ENCODE data around the gene OR6C74. TPM values are rescaled to one million over a fixed set of nuclear protein-coding genes. Genes with fewer than 3 reads are reported as not detected.

Gene OR6C74
- total and polyA plus RNA-seq, 10 of the 15 experiments (the other 5 are each of a cell fraction or from before 2014, with no cell fraction given) = not detected

DNA sequence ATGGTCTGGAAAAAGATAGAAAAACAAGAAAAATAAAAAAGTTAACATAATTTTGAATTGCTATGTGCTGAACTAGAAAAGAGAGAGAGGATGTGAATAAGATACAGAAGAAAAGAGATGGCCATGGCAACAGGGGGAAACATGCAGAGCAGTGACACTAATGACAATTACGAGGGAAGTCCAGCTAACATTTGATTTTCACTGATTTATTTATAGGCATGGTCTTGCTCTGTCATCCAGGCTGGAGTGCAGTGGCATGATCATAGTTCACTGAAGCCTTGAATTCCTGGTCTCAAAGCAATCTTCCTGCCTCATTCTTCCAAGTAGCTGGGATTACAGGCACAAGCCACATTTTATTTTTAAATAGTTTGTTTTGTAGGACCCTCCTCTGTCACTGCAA lies 1.8 kb downstream of the OR6C74 start:
- Histone ChIP-seq H4K20me1 (ENCODE audit: control insufficient read depth, insufficient read depth) (no peaks in the 10 kb centered on the region), H3K9me3 (replicated peaks; ENCODE audit: control insufficient read depth, insufficient read depth, low read length) (no peaks in the 10 kb centered on the region), H3K4me2 (ENCODE audit: control insufficient read depth, insufficient read depth) (no peak overlapping the region), H3K4me3 (no peak overlapping the region), H3K4me1 (ENCODE audit: control insufficient read depth, insufficient read depth, low read length) (no peaks in the 10 kb centered on the region), H2AFZ (ENCODE audit: control insufficient read depth, low read depth, low read length) (no peak overlapping the region), H3K36me3 (ENCODE audit: control insufficient read depth in 2 of 2, insufficient read depth in 2 of 2, low read length in 1 of 2) (no peaks in the 10 kb centered on the region), H3K79me2 (ENCODE audit: control insufficient read depth, insufficient read depth, low read length) (no peaks in the 10 kb centered on the region), H3K9ac (ENCODE audit: control insufficient read depth, insufficient read depth, low read length) (no peak overlapping the region), H3K27ac (ENCODE audit: control insufficient read depth, insufficient read depth) (no peak overlapping the region), H3K27me3 (replicated peaks in 1 of 2; ENCODE audit: control insufficient read depth in 2 of 2, insufficient read depth in 2 of 2, low read length in 1 of 2) (no peaks in the 10 kb centered on the region)
- FAIRE-seq (no peak), DNase-seq (ENCODE audit: low read depth, low spot score) (no peak), ATAC-seq (no peak)
- WGBS (ENCODE audit: insufficient coverage, insufficient replicate concordance, low lambda C conversion rate, missing lambda C conversion rate) = 0% methylated on average over 1 of the region's 1 CpG
- SMC1A ChIA-PET (ENCODE audit: uncharacterized antibody, unreplicated experiment) = no interaction called here
- CTCF ChIA-PET = interaction anchor here (0.7 kb wide), 1 partner anchor 63 kb away, joined by 3 read pairs; no protein-coding TSS in a partner anchor
- POLR2A ChIA-PET = no interaction called here
- BruUV-seq (replicated peaks) = no TSS peak
- intact Hi-C loops (cut with micrococcal nuclease; ENCODE audit: unreplicated experiment) (no loop called here), in situ Hi-C loops (cut with MboI) (no loop called here)
- RAD21 ChIA-PET (ENCODE audit: unreplicated experiment) = no interaction called here
- TF ChIP-seq SUZ12 (IDR thresholded peaks at IDR 0.05; ENCODE audit: unreplicated experiment) (no peak), SUPT20H (IDR thresholded peaks at IDR 0.05; ENCODE audit: borderline replicate concordance, control insufficient read depth, low read depth, low read length) (no peak), MEF2A (IDR thresholded peaks at IDR 0.05; ENCODE audit: insufficient read depth, low read depth, low read length) (no peak), EED (IDR thresholded peaks at IDR 0.05; ENCODE audit: low read depth) (no peak), CBX5 (IDR thresholded peaks at IDR 0.05; ENCODE audit: low read depth) (no peak), NFYA (IDR thresholded peaks at IDR 0.05; ENCODE audit: borderline replicate concordance, low read depth, low read length) (no peak), TBL1XR1 (IDR thresholded peaks at IDR 0.05; ENCODE audit: low read depth, low read length) (no peak), NBN (IDR thresholded peaks at IDR 0.05) (no peak), ZNF207 (IDR thresholded peaks at IDR 0.05; ENCODE audit: borderline replicate concordance) (no peak), BCL11A (IDR thresholded peaks at IDR 0.05; ENCODE audit: low read depth, low read length) (no peak), SPI1 (IDR thresholded peaks at IDR 0.05; ENCODE audit: borderline replicate concordance, insufficient read depth, low read depth, low read length) (no peak)
- TF ChIP-seq, protein P1, sequence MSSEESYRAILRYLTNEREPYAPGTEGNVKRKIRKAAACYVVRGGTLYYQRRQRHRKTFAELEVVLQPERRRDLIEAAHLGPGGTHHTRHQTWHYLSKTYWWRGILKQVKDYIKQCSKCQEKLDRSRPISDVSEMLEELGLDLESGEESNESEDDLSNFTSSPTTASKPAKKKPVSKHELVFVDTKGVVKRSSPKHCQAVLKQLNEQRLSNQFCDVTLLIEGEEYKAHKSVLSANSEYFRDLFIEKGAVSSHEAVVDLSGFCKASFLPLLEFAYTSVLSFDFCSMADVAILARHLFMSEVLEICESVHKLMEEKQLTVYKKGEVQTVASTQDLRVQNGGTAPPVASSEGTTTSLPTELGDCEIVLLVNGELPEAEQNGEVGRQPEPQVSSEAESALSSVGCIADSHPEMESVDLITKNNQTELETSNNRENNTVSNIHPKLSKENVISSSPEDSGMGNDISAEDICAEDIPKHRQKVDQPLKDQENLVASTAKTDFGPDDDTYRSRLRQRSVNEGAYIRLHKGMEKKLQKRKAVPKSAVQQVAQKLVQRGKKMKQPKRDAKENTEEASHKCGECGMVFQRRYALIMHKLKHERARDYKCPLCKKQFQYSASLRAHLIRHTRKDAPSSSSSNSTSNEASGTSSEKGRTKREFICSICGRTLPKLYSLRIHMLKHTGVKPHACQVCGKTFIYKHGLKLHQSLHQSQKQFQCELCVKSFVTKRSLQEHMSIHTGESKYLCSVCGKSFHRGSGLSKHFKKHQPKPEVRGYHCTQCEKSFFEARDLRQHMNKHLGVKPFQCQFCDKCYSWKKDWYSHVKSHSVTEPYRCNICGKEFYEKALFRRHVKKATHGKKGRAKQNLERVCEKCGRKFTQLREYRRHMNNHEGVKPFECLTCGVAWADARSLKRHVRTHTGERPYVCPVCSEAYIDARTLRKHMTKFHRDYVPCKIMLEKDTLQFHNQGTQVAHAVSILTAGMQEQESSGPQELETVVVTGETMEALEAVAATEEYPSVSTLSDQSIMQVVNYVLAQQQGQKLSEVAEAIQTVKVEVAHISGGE (CRISPR knock-in tag; IDR thresholded peaks at IDR 0.05) = no peak
- TF ChIP-seq, protein P2, sequence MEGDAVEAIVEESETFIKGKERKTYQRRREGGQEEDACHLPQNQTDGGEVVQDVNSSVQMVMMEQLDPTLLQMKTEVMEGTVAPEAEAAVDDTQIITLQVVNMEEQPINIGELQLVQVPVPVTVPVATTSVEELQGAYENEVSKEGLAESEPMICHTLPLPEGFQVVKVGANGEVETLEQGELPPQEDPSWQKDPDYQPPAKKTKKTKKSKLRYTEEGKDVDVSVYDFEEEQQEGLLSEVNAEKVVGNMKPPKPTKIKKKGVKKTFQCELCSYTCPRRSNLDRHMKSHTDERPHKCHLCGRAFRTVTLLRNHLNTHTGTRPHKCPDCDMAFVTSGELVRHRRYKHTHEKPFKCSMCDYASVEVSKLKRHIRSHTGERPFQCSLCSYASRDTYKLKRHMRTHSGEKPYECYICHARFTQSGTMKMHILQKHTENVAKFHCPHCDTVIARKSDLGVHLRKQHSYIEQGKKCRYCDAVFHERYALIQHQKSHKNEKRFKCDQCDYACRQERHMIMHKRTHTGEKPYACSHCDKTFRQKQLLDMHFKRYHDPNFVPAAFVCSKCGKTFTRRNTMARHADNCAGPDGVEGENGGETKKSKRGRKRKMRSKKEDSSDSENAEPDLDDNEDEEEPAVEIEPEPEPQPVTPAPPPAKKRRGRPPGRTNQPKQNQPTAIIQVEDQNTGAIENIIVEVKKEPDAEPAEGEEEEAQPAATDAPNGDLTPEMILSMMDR (IDR thresholded peaks at IDR 0.05 in 2 of 3, conservative IDR thresholded peaks at IDR 0.05 in 1 of 3; ENCODE audit: control insufficient read depth in 2 of 3, extremely low read depth in 1 of 3, insufficient read depth in 1 of 3, low read depth in 3 of 3, low read length in 3 of 3) = no peak
- TF ChIP-seq, protein P3, sequence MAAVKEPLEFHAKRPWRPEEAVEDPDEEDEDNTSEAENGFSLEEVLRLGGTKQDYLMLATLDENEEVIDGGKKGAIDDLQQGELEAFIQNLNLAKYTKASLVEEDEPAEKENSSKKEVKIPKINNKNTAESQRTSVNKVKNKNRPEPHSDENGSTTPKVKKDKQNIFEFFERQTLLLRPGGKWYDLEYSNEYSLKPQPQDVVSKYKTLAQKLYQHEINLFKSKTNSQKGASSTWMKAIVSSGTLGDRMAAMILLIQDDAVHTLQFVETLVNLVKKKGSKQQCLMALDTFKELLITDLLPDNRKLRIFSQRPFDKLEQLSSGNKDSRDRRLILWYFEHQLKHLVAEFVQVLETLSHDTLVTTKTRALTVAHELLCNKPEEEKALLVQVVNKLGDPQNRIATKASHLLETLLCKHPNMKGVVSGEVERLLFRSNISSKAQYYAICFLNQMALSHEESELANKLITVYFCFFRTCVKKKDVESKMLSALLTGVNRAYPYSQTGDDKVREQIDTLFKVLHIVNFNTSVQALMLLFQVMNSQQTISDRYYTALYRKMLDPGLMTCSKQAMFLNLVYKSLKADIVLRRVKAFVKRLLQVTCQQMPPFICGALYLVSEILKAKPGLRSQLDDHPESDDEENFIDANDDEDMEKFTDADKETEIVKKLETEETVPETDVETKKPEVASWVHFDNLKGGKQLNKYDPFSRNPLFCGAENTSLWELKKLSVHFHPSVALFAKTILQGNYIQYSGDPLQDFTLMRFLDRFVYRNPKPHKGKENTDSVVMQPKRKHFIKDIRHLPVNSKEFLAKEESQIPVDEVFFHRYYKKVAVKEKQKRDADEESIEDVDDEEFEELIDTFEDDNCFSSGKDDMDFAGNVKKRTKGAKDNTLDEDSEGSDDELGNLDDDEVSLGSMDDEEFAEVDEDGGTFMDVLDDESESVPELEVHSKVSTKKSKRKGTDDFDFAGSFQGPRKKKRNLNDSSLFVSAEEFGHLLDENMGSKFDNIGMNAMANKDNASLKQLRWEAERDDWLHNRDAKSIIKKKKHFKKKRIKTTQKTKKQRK (IDR thresholded peaks at IDR 0.05; ENCODE audit: low read depth, low read length) = no peak

Measured in GM12878 (cell line).